CD4-positive, alpha-beta T cell (primary cell): ENCODE data around the gene TRIM71. TPM values are rescaled to one million over a fixed set of nuclear protein-coding genes. Genes with fewer than 3 reads are reported as not detected.

ENCODE experiments used
- ATAC-seq: fragments of 200-7000 bp; cut with Tn5 transposase; one replicate; pipeline ENCODE4 v1.10.0; 2022; ENCODE audit warnings: mild to moderate bottlenecking; ENCODE audit not compliant: poor library complexity
- CTCF ChIA-PET: fragments of 350-600 bp; sonication (Branson Sonifier 250); formaldehyde crosslinking; loops from one replicate; lab custom pipeline; 2021; ENCODE audit warnings: antibody characterized with exemption, inconsistent platforms; lab: Charles Lee
- POLR2A ChIA-PET: fragments of 350-600 bp; sonication (Branson Sonifier 250); formaldehyde crosslinking; loops from one replicate; lab custom pipeline; 2021; ENCODE audit warnings: antibody characterized with exemption, inconsistent platforms; lab: Charles Lee
- DNase-seq, 14 experiments: peaks; one replicate each; pipeline ENCODE4 v3.0.0-alpha.2; 2013 to 2020; ENCODE audit warnings: mixed read lengths in 2 of 14
- H3K27ac ChIP-seq, 2 donors: one replicate each; pipeline versions ENCODE4 v1.5.1 to v1.7.0; 2013; ENCODE audit warnings: low read length in 2 of 2, low read depth in 1 of 2, mild to moderate bottlenecking in 1 of 2
- H3K27me3 ChIP-seq, 2 experiments: 1 replicate in 1 of 2; 2 replicates in 1 of 2; pipeline versions ENCODE4 v1.6.1 to v1.7.0; 2013; ENCODE audit warnings: low read length in 2 of 2, control low read depth in 1 of 2, mild to moderate bottlenecking in 1 of 2, moderate library complexity in 1 of 2; ENCODE audit not compliant: insufficient read depth in 2 of 2, control insufficient read depth in 1 of 2
- H3K36me3 ChIP-seq: one replicate; pipeline ENCODE4 v1.6.1; 2013; ENCODE audit warnings: low read length, control low read depth; ENCODE audit not compliant: insufficient read depth
- H3K4me1 ChIP-seq: one replicate; pipeline ENCODE4 v1.6.1; 2013; ENCODE audit warnings: low read length, control low read depth; ENCODE audit not compliant: insufficient read depth
- H3K4me3 ChIP-seq: one replicate; pipeline ENCODE4 v1.5.1; 2013; ENCODE audit warnings: mild to moderate bottlenecking, low read length, moderate library complexity
- H3K9me3 ChIP-seq, 2 experiments: 1 replicate in 1 of 2; 2 replicates in 1 of 2; pipeline versions ENCODE4 v1.6.1 to v1.7.0; 2013; ENCODE audit warnings: low read length in 2 of 2, mild to moderate bottlenecking in 2 of 2, control low read depth in 1 of 2, moderate library complexity in 1 of 2; ENCODE audit not compliant: control insufficient read depth in 1 of 2, insufficient read depth in 1 of 2
- H3K27ac Mint-ChIP-seq: one replicate; pipeline ENCODE4 v1.8.0; 2020; ENCODE audit warnings: mixed read lengths
- H3K27me3 Mint-ChIP-seq: one replicate; pipeline ENCODE4 v1.8.0; 2021; ENCODE audit warnings: mixed read lengths
- H3K36me3 Mint-ChIP-seq: one replicate; pipeline ENCODE4 v1.8.0; 2021; ENCODE audit warnings: low read depth, mixed read lengths
- H3K4me1 Mint-ChIP-seq: one replicate; pipeline ENCODE4 v1.8.0; 2021; ENCODE audit warnings: low read depth, mixed read lengths
- H3K4me3 Mint-ChIP-seq: one replicate; pipeline ENCODE4 v1.8.0; 2020; ENCODE audit warnings: mild to moderate bottlenecking, mixed read lengths
- H3K9me3 Mint-ChIP-seq: one replicate; pipeline ENCODE4 v1.8.0; 2020; ENCODE audit warnings: mixed read lengths
- CTCF ChIP-seq: fragments of 200-600 bp; IDR thresholded peaks from one replicate; pipeline ENCODE4 v1.8.0; 2022; ENCODE audit warnings: antibody characterized with exemption, mild to moderate bottlenecking
- intact Hi-C, 2 experiments: fragments of 100-400 bp; cut with DNase I in 1 of 2; cut with micrococcal nuclease in 1 of 2; formaldehyde crosslinking; loops; one replicate each; pipeline versions ENCODE4 v1.15.1 to v1.9.0; 2023 to 2025; cut with DNase I, micrococcal nuclease
- total RNA-seq, 174 experiments: library from RNA in 2 of 174; stranded (reverse) in 2 of 174; gene quantifications; one replicate each; pipeline ENCODE4 v1.2.3 and lab custom pipeline; 2021 to 2026

The TRIM71 gene
- total RNA-seq, 2 experiments from 2014 or later, result 0.03 TPM; not detected in 1

GRCh38 chr3:32835049-32835371 lies 17.2 kb downstream of the TRIM71 start:
- Histone ChIP-seq H3K9me3 (peaks cover 0 to 4% of the 10 kb centered on the region in 2 experiments), H3K27me3 (peaks cover 0 to 2% of the 10 kb centered on the region in 2 experiments), H3K36me3 (no peaks in the 10 kb centered on the region), H3K4me3 (no peak overlapping the region), H3K27ac (no peak overlapping the region), H3K4me1 (no peaks in the 10 kb centered on the region)
- no peak for ATAC-seq
- POLR2A ChIA-PET, result no interaction called here
- Mint-ChIP-seq H3K4me3 (no peak overlapping the region), H3K9me3 (no peaks in the 10 kb centered on the region), H3K4me1 (no peaks in the 10 kb centered on the region), H3K27me3 (peaks cover 8% of the 10 kb centered on the region), H3K36me3 (no peaks in the 10 kb centered on the region), H3K27ac (no peak overlapping the region)
- CTCF ChIA-PET, result no interaction called here
- intact Hi-C loops, result no loop called here
- DNase-seq, result no peak
- TF ChIP-seq CTCF, result no peak

DNA sequence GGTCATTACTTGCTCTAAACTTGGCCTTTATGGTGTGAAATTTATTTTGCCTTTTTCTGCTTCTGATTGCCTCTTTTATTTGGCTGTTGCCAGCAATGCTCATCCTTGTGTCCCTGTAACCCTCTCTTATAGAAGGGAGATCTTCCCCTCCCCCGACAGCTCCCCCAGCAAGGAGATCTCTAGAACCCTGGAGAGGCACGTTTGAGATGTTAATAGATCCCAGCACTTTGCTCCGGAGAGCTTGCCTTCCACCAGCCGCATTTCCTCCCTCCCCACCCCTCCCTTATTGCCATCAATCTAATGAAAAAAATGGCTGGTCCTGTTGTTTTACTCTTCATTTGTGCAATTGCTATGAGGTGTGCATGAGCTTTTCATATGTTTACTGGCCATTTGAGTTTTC lies 18.2 kb downstream of the TRIM71 start:
- intact Hi-C loops, result no loop called here
- Mint-ChIP-seq H3K4me3 (no peak overlapping the region), H3K27me3 (peaks cover 3% of the 10 kb centered on the region), H3K9me3 (no peaks in the 10 kb centered on the region), H3K36me3 (no peaks in the 10 kb centered on the region), H3K27ac (no peak overlapping the region), H3K4me1 (no peaks in the 10 kb centered on the region)
- ATAC-seq (no peak), DNase-seq (no peak)
- ChIA-PET CTCF (no interaction called here), POLR2A (no interaction called here)
- TF ChIP-seq CTCF, result no peak
- no peaks in the 10 kb centered on the region for H3K4me1 ChIP-seq
- H3K36me3 ChIP-seq, result no peaks in the 10 kb centered on the region
- H3K27me3 ChIP-seq, result peaks cover 0 to under 1% of the 10 kb centered on the region in 2 experiments
- H3K27ac ChIP-seq, result no peak overlapping the region
- peaks cover 0 to 4% of the 10 kb centered on the region in 2 experiments for H3K9me3 ChIP-seq
- no peak overlapping the region for H3K4me3 ChIP-seq

GRCh38 chr3:32836601-32837000 lies 18.8 kb downstream of the TRIM71 start:
- Histone ChIP-seq H3K9me3 (peaks cover 0 to 4% of the 10 kb centered on the region in 2 experiments), H3K27me3 (no peaks in the 10 kb centered on the region), H3K27ac (no peak overlapping the region), H3K36me3 (no peaks in the 10 kb centered on the region), H3K4me3 (no peak overlapping the region), H3K4me1 (no peaks in the 10 kb centered on the region)
- Mint-ChIP-seq H3K27me3 (no peaks in the 10 kb centered on the region), H3K4me1 (no peaks in the 10 kb centered on the region), H3K36me3 (no peaks in the 10 kb centered on the region), H3K9me3 (no peaks in the 10 kb centered on the region), H3K27ac (no peak overlapping the region), H3K4me3 (no peak overlapping the region)
- POLR2A ChIA-PET, result no interaction called here
- intact Hi-C loops, result no loop called here
- no peak for ATAC-seq
- CTCF ChIA-PET, result no interaction called here
- no peak for DNase-seq
- TF ChIP-seq CTCF, result no peak
